GM18498 (cell line): Measurements from ENCODE around the gene NFIL3.
"Not testable (repeated sequence)": the region's sequence is repeated elsewhere in the genome, so short reads cannot be mapped to it uniquely, and the experiment has no call there.

ENCODE experiments used
- ATAC-seq: cut with Tn5 transposase; IDR thresholded peaks from one replicate; pipeline ENCODE4 v1.9.1; 2021; ENCODE audit warnings: mild to moderate bottlenecking, moderate library complexity; ENCODE audit not compliant: unreplicated experiment

Gene NFIL3

GRCh38 chr9:91398926-91399325 lies 24.7 kb downstream of the NFIL3 start:
- no peak for ATAC-seq

GRCh38 chr9:91395553-91396471 lies 27.8 kb downstream of the NFIL3 start:
- no peak for ATAC-seq

GRCh38 chr9:91395106-91395552 lies 28.5 kb downstream of the NFIL3 start:
- ATAC-seq = no peak

DNA sequence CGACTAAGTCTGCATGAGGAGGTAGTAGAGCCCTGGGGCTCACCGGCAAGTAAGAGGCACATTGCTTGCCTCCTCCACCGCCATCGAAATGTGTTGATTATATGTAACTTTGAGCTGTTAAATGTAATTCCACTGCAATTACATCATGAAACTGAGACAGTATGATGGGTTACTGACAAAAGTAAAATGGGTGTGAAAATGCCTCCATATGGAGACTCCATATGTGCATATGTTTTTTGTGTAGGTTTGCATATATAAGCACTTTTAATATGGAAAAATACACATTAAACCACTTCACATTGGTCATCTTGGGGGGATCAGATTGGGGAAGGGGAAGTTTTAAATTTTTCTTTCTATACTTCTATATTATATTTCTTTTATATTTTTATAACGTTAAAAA lies 29.8 kb downstream of the NFIL3 start:
- ATAC-seq = no peak

- ATAC-seq = no peak
Measured at GRCh38 chr9:91392435-91392834, 31.2 kb downstream of the NFIL3 start.

DNA sequence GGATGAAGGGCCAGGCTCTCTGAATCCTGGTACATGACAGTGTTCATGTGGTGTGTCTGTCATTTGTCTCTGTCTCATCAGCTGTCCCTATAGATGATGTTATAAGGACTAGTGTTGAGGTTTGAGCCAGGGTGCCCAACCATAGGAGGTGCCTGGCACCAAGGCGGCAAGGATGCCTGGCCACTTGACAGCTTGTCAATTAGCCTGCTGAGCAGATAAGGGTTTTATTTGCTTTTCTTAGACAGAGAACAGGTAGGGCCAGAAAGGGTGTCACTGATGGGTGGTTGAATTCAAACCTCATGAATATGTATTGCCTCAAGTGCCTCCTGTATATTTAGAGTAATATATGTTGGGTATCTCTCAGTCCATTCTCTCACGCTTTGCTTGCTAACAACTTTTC lies 31.8 kb downstream of the NFIL3 start:
- no peak for ATAC-seq

- no peak for ATAC-seq
Measured at GRCh38 chr9:91391412-91391811, 32.2 kb downstream of the NFIL3 start.

- ATAC-seq = not testable (repeated sequence)
Measured at GRCh38 chr9:91389686-91390085, 33.9 kb downstream of the NFIL3 start.

DNA sequence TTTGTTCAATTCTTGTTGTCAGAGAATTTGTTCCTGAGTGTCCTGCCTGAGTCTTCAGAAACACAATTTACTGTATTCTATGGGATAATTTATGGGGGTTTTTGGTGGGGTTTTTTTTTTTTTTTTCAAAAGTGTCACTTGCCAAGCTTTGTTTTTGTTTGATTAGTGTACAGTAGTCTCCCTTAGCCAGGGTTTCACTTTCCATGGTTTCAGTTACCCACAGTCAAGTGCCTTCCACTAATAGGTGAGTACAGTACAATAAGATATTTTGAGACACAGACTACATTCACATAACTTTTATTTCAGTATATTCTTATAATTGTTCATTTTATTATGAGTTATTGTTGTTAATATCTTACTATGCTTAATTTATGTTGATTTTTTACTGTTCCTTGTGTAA lies 36.9 kb downstream of the NFIL3 start:
- ATAC-seq = no peak

- ATAC-seq = no peak
Measured at GRCh38 chr9:91384954-91385353, 38.7 kb downstream of the NFIL3 start.

GRCh38 chr9:91383577-91383976 lies 40.1 kb downstream of the NFIL3 start:
- ATAC-seq = no peak

- no peak for ATAC-seq
Measured at GRCh38 chr9:91382298-91382697, 41.3 kb downstream of the NFIL3 start.

- no peak for ATAC-seq
Measured at GRCh38 chr9:91379426-91379825, 44.2 kb downstream of the NFIL3 start.

- no peak for ATAC-seq
Measured at GRCh38 chr9:91378695-91379127, 44.9 kb downstream of the NFIL3 start.

- not testable (repeated sequence) for ATAC-seq
Measured at GRCh38 chr9:91378054-91378453, 45.6 kb downstream of the NFIL3 start.

DNA sequence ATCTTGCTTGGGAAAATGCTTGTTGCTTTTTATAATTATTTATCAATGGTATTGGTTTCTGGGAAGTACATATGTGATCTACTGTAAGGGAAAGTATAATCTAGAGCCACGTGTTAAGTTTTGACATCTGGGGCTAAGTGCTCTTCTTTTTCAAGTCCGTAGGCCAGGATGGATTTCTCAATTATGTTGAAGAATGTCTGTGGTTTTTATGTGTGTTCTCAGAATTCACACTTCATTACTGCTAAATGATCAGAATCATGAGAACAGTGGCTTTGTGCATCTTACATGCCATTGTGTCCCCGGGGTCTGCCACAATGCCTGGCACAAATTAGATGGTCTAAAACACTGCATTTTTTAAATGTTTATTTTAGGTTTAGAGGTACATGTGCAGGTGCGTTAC lies 47.4 kb downstream of the NFIL3 start:
- ATAC-seq = no peak

- ATAC-seq = no peak
Measured at GRCh38 chr9:91374939-91375338, 48.7 kb downstream of the NFIL3 start.

DNA sequence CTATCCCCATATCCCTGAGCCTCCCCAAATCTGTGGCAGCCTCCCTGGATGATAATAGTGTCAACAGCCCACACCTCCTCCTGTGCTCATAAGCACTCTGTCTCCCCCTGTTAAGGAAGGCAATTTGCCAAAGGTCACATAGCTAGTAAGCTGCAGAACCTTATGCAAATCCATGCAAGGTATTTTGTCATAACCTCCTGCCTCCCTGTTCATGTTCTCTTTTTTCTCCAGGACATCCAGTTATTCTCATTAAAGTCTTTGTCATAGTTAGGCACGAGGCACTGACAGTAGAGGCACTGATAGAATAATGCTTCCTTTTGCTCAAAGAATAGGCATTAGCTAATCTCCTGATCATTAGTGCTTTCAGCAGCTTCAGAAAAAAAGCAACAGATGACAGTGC lies 51.7 kb downstream of the NFIL3 start:
- no peak for ATAC-seq

DNA sequence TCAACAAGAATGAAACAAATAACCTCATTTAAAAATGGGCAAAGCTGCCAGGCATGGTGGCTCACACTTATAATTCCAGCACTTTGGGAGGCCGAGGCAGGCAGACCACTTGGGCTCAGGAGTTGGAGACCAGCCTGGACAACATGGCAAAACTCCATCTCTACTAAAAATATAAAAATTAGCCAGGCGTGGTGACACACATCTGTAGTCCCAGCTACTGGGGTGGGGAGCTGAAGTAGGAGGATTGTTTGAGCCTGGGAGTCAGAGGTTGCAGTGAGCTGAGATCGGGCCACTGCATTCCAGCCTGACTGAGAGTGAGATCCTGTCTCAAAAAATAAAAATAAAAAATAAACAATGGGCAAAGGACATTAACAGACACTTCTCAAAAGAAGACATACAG lies 53.6 kb downstream of the NFIL3 start:
- ATAC-seq = not testable (repeated sequence)

DNA sequence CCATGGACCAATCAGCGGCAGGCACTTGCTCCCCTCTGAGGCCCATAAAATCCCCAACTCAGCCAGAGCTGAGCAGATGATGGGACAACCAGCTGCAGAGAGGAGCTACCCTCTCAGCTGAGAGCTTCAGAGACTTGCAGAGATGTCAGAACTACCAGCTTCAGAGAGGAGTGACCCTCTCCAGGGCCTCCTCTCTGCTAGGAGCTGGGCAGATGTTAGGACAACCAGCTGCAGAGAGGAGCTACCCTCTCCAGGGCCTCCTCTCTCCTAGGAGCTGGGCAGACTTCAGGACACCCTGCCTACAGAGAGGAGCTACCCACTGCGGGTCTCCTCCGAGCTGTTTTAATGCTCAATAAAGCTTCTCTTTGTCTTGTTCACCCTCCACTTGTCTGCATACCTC lies 58.9 kb downstream of the NFIL3 start:
- no peak for ATAC-seq

DNA sequence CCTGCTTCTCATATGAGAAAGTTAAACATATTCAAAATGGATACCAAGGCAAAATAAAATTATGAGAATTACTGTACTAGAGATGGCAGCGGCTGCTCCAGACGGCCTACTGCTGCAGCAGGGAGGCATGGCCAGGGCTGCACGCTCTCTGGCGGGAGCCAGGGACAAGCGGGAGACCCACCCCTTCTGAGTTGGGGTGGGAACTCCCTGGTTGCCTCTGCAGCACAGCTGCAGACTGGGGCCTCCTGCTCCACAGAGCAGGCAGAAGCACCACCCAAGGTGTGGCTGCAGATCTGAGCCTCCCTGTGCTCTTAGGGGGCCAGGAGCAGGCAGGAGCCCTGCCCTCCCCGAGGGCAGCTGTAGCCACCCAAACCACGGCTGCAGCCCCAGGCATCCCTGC lies 59.6 kb downstream of the NFIL3 start:
- ATAC-seq = no peak

- peak; percentile 4 for ATAC-seq
Measured at GRCh38 chr9:91362051-91362611, 61.5 kb downstream of the NFIL3 start.
